DOHH2 (cell line): Measurements from ENCODE around the gene CETN1.

Source experiments
- CTCF ChIP-seq: fragments of 200-600 bp; sonication (generic); IDR thresholded peaks from one replicate; pipeline ENCODE4 v1.5.1; 2014; ENCODE audit warnings: antibody characterized with exemption, mild to moderate bottlenecking, low read depth, low read length; ENCODE audit not compliant: poor library complexity, severe bottlenecking
- EZH2phosphoT487 ChIP-seq: fragments of 200-600 bp; sonication (generic); IDR thresholded peaks from 2 replicates; pipeline ENCODE4 v1.6.1; 2017; ENCODE audit warnings: borderline replicate concordance, mild to moderate bottlenecking, antibody characterized with exemption, low read length, moderate library complexity, mixed read lengths

- no peak for TF ChIP-seq CTCF
- no peak for TF ChIP-seq EZH2phosphoT487
Measured at GRCh38 chr18:579238-579637, 942 bp upstream of the CETN1 start.
